ENCODE results near the gene ZNF648. TPM values are rescaled to one million over a fixed set of nuclear protein-coding genes. Genes with fewer than 3 reads are reported as not detected.
"Not testable (repeated sequence)": the region's sequence is repeated elsewhere in the genome, so short reads cannot be mapped to it uniquely, and the experiment has no call there.

The ZNF648 gene, protein sequence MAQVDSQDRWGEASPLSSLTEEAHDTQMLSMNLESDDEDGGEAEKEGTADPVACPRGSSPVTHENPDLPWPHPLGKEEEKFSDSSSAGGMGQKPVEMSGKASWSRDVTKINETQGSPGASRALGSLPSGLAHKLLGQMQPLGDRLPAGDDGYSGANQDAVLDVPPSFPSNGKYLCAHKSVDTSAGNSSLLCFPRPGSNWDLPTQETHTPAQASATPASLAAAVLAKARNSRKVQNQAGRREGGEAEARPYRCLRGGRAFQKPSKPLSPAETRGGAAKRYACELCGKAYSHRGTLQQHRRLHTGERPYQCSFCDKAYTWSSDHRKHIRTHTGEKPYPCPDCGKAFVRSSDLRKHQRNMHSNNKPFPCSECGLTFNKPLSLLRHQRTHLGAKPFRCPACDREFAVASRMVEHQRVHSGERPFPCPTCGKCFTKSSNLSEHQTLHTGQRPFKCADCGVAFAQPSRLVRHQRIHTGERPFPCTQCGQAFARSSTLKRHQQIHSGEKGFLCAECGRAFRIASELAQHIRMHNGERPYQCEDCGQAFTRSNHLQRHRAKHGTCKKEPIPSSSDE
- total RNA-seq: not detected in 2 replicates

DNA sequence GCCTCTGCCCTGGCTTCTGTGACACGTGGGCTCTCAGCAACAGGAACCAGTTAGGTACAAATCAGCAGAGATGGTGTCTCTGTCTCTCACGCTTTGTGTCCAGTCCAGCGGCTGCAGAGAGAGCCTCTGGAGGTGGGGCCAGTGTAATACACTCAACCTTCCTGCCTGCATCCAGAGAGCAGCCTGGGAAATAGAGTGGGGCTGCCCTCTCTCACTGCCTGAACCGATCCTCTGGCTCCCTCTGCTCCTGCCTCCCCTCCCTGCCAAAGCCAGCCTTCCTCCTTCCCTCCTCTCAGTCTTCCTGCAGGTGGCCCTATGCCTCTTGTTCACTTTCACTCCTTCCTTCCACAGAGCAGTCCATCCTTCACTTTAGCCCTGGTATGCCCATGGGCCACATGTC, at the start of gene ZNF648:
Gene ZNF648 (minus strand): TSS at position 119 of the 400 bp plus-strand sequence. CDS start 3,702 bp downstream, outside the sequence.
- no peak for DNase-seq

DNA sequence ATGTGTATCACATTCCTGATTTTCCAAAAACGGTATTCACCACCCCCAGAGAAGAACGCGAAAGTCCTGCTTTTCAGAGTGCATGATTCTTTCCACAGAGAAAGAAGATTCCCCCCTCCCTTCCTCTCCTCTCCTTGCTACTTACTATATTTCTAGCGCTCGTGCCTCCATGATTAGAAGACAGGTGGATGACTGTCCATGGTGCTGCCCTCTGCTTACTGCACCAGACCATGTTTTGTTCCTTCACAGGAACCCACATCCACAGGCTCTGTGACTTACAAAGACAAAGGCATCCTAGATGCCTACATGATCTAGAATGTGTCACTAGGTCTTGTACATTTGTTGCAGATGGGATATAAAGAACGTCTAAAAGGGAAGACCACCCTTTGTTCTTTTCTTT, 49.1 kb upstream of the ZNF648 start:
- DNase-seq: no peak

DNA sequence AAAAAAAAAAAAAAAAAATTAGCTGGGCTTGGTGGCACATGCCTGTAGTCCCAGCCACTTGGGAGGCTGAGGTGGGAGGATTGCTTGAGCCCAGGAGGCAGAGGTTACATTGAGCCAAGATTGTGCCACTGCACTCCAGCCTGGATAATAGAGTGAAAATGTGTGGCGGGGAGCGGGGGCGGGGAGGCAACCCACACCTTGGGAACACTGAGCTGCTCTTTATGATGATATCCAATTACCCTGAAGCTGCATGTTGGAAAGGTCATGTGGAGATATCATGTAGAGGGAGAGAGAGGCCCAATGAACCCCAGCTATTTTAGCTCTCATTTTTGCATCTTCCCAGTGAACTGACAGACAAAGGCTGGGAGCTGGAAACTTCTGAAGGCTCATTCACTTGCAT, 48.3 kb upstream of the ZNF648 start:
- no peak for DNase-seq

DNA sequence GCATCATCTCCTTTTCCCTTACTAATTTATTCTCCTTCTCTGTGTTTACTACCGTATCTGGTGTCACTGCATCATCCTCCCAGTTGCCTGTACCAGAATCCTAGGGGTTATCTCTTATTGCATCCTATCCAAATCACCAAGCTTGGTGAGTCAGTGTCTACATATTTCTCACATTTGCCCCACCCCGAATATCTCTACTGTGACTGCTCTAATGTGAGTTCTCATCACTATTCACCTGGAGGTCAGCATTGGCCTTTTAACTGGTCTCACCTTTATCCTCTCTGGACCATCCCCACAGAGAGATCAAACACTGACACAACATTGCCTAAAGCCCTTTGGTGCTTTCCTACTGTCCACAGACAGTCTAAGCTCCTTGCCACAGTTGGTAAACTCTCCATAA, 45.7 kb upstream of the ZNF648 start:
- no peak for DNase-seq

DNA sequence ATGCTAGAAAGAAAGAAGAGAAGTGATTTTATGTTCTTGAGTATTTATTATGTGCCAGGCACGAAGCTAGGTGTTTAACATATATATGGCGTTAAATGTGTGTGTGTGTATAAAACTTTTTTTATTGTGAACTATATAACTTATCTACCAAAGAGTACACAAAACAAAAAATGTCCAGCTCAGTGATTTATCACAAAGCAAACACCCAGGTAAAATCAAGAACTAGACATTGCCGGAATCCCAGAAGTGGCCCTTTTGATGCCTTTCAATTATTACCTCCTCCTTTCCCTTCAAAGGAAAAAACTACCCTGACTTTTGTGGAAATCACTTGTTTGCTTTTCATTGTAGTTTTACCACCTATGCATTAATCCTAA, 40.5 kb upstream of the ZNF648 start:
- no peak for DNase-seq

DNA sequence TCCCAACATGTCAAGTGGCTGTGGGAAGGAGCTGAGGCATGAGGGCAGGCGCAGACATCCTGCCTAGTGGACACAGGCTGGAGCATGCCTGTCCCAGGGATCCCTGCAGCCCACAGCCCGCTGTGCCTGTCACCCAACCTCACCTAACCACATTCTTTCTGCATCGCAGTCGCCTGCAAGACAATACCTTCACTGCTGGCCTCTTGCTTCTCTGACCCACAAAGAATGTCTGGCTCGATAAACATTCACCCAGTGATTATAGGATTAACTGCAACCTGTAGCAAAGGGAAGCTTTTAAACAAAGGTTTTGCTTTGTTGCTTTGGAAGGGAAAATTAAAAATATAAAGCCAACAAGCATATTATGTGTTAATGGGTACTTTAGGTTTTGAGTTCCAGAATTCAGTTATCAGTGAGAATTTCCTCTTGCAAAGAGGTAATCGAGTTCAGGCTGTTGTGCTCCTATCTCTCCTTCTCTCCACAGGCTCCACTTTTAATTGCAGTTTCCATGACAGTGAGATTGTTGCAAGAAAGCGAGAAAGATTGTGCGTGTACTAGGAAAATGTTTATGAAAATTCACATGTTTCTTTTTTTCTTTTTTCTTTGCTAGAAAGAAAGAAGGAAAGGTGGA, 40.0 kb upstream of the ZNF648 start:
- DNase-seq: no peak

DNA sequence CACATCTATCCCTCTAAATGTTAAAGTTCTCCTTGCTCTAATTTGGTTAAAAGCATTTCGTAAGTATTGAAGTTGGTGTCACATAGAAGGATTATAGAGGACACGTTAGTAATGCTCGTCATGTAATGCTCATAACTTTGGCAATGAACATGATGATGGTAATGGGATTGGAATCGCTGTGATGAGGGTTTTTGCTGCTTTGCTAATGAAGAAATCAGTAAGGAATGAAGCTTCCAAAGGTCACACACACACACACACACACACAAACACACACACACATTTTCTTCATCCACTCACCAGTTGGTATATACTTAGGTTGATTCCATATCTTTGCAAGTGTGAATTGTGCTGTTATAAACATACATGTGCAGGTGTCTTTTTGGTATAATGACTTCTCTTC, 36.8 kb upstream of the ZNF648 start:
- no peak for DNase-seq

DNA sequence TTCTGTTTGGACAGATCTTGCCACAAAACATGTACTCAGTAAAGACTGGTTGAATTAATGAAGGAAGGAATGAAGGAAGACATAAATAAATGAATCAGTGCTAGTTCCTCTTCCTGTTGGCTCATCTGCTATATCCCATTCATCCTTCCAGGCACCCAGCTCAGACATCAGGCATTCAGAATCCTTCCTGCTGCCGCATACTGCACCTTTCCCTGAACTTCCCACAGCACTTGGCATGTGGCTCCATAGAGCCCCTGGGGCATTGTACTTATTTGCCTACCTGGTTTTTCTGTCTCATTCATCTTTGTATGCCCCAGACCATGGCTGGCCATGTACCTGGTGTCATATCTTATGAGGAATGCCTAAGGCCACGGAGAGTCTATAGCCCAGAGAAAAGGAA, 34.4 kb upstream of the ZNF648 start:
- DNase-seq: no peak

DNA sequence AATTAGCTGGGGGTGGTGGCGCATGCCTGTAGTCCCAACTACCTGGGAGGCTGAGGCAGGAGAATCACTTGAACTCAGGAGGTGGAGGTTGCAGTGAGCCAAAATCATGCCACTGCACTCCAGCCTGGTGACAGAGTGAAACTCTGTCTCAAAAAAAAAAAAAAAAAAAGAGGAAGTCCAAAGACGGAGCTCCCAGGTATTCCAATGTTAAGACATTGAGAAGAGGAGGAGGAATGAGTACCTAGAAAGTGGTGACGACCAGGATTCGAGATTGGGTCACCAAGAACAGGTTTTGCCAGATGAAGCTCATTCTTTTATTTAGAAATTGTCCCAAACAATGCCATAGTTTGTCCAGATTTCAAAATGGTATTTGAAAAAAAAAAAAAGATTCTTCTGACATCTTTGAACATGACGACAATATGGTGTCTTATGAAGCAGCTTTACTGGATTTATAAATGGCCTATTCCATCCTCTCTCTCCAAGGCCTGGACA, 33.0 kb upstream of the ZNF648 start:
- not testable (repeated sequence) for DNase-seq

DNA sequence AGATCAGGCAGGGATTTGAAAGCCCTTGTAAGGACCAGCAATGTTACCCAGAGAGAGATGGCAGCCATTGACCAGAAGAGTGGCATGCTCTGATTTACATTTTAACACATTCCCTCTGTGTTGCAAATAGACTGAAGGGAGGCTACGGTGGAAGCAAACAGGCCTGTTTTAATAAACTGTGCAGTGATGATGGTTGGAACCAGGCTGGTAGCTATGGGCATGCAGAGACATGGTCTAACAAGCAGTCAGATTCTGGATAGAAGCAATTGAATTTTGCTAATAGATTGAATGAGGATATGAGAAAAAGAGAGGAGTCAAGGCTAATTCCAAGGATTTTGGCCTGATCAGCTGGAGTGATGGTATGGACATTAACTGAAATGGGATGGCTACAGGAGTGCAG, 32.3 kb upstream of the ZNF648 start:
- no peak for DNase-seq

DNA sequence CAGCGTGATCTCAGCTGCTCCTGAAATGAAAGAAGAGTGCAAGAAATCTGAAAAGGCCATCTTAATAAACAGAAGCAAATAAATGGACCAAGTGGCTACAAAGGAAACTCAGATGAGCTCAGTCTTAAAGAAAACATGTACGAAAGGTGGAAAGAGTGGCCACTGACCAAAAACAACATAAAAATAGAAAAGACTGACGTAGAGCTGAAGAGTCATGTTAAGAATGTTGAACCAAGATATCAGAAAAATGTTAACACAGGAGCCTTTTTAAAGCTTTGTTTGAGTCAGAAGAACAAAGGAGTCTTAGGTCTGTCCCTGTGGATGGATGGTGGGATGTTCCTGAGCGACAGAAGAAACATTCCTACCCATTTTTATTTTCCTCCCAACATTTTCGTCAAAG, 30.8 kb upstream of the ZNF648 start:
- DNase-seq: no peak

DNA sequence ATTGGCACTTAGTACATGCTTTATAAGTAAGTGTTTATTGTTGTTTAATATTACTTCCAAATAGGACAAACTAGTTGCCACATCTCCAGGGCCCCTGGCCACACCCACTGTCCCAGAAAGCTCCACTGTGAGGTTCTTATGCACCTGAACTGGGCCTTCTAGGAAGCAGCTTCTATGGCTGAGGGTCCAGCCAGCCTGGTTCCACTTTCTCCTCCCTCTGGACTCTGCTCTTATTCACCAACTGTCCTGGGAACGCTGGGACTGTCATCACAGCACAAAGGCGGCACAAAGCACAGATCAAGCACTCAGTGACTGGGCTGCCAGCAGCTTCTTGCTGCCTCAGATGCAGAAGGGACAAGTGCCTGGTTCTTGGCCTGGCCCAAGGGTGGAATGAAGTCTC, 29.6 kb upstream of the ZNF648 start:
- no peak for DNase-seq

DNA sequence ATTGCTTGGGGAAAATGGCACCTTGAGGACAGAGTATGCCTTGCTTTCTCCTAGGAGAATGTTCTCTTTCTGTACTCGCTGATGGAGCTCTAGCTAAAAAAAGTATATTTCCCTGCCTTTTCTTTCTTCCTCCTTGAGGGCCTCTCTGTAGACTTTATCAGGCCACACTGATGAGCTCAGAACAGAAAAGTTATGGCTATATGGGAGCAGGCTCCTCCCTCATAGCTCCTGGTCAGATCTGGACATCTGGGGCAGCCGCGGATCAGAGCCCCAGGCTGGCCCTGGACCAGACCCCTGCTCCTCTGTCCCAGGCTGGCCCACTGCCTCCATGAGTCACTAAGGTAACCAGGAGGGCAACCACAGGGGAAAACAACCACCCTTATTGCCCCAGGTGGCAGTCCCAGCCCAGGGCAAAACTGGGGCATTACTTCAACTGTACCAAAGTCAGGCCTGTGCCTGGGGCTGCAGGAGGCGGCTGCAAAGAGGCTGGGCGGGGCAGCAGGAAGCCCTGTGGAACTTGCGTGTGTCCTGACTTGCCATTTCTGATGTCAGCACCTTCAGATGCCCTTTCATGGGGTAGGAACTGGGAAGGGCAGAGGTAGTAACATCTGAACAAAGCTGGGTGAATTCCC, 26.3 kb upstream of the ZNF648 start:
- DNase-seq: no peak

DNA sequence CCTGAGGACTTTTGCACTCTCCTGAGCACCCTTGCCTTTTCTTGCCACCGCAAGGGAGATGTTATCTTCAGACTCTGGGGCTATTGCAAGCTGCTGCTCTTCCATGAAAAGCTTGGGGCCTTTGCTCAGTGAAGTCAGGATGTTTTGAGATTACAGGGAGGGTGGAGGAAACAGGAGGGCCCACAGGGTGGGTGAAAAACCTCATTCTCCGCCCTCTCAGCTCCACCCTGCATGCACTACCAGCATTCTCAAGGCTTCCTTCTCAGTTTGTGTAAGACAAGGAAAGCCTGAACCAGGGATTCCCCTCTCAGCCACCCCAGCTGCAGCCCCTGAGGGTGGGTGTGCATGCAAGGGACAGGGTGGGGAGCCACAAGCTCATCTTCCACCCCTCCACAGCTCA, 25.8 kb upstream of the ZNF648 start:
- DNase-seq: no peak

DNA sequence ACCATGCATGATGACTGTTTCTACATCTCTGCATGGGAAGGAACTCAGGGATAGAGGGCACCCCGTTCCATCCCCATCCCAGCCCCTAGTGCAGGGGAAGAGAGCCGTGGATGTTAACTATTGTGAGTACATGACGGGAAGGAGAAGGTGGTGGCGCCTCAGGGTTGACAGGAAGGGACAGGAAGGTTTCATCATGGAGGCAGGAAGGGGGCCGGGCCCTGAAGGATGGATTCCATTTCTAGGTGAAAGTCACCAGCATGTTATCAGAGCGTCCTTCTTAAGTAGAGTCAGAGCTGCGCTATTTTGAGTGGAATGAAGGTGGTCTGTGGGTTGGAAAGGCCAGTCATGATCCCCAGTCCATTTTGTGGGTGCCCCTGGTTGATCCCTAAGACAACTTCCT, 25.1 kb upstream of the ZNF648 start:
- no peak for DNase-seq

DNA sequence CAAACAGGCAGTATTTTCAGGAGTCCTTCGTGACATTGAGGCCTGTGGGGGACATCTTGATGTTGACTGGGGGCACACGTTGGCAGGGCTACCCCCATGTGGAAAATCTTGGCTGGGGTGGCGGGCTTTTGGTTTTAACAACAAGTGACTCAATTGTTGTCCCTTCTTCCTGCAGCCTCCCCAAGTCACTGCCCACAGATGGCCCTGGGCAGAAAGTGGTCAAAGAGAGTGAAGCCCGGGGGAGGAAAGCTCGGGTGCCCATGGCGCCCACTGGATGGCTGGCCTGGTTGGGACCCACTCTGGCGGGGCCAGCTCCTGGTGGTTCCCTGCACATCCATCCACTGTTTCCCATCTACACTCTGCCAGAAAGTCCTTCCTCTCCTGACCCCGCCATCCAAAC, 24.6 kb upstream of the ZNF648 start:
- no peak for DNase-seq

DNA sequence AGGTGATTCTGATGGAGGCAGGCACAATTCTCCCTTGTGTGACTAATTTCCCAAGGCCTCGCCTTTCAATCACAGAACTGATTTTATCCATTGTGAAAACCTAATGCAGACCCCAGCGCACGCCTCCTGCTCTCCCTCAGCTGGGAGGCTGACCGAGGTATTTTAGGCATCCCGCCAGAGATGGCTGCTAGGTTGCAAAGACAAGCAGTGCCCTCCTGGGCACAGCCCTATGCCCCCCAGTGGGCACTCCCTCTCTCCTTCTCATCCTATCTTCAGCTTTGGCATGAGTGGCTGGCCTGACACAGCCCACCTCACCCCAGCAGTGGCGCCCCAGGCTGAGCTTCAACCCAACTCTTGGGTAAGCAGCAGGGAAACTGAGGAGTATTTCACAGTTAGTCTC, 24.2 kb upstream of the ZNF648 start:
- DNase-seq: no peak

DNA sequence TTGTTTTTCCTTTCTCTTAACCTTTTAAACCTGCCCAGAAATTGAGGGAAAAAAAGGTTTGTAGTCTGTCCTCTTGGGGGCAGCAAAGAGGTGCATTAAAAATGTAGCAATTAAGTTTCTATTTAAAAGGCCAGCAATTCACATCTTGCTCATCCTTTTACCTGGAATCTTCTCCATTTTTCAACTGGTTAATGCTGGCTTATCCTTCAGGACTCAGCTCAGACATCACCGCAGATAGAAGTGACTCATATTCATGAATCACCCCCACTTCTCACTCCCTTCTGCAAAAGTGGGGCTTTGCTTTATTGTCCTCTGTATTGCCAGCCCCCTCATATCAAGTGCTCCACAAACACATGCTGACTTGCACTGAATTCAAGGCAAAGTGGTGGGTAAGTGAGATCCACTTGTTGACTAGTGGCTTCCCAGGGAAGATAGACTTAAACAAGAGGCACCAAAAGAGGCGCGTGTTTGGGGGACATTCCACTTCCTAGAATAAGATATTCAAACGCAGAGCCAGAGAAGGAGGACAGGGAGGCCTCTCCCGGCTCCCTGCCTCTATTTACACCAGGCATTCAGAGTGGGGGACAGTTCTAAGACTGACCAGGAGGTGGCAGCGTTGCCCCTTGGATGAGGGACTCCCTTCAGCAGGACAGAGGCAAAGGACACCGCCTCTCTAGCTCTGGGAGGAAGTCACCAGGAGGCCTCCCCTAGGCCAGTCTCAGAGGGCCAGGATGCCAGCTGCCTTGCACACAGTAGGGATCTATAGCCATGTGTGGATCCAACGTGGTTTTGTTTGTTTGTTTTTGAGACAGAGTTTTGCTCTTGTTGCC, 23.2 kb upstream of the ZNF648 start:
- DNase-seq: peak; percentile 79

DNA sequence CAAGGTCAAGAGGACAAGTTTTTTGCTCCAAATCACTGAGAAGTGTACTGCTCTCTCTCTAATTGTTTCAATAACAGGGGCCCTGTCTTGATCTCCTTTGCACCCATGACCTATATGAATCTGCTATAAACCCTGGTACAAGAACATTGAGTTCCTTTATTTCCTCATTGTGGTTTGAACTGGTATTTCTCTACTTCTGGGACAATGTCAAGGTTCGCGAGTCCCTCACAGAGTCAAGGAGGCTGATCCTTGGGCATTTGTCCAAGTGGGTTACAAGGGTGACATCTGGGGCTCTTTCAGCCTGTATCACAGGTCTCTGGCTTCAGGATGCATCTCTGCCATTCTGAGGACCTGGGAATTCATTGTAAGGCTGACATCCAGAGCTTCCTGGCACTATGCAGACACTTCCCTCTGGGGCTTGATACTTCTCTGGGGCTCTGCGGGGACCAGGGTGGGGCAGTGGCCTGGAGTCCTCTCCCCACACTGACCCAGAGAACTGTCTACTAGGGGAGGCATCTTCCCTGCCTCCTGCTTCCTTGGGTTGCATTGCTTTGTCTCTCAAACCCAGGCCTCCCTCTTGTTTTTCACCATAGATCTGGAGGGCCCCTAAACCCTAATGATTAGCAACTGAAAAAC, 22.5 kb upstream of the ZNF648 start:
- no peak for DNase-seq

DNA sequence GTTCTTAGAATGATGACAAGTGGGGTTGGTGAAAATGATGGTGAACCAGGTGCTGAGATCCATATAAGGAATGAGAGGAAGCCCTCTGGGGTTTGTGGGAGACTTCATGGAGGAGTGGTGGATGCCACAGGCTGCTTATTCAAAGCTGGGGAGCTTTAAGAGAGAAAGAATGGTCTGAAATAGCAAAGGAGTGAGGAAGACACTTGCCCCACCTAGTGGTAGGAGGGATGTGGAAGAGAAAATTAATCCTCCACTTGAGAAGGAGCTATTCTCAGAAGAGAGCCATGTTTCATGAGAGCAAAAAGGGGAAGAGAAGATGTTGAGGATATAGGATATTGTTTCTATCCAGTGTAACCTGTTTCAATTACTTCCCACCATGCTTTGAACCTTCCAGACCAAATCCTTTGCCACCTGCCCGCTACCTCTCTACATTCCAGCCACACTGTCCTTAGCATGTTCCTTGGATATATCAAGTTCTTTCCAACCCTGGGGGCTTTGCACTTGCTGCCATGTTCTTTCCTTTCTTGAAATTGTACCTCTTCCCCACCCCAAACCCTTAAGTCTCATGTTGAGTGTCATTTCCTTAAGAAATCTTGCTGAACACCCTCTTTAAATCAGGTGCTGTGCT, 19.6 kb upstream of the ZNF648 start:
- DNase-seq: peak; percentile 58

DNA sequence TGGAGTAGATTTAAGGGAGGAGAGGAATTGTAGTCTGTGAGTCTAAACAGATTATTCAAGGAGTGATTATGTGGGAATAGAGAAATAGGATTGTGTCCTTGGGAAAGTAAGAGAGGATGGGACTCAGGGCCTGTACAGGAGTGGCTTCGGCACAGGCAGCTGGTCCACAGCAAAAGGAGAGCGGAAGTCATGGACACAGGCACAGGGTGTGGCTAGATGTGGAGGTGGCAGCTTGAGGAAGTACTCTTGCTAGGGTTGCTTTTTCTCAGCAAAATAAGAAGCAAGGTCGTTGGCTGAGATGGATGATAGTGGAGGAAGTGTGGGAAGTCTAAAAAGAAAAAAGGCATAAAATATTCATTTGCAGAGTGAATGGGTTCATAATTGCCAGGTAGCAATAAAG, 18.5 kb upstream of the ZNF648 start:
- DNase-seq: no peak

DNA sequence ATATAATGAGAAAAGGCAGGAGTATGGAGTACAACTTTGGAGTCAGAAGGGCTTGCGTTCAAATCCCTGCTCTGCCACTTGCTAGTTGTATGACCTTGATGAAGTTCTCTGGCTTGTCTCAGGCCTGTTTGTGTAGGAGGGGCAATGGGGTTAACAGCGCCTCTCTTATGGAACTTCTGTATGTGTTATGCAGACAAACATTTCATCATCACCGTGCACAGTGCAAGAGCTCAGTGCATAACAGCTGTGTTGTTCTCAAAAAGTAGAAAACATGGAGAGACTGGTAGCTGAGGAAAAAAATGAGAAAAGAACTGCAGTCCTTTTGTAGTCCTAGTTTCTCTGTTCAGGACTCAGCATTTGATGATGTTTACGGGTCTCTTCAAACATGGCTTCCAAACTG, 10.4 kb upstream of the ZNF648 start:
- no peak for DNase-seq

Measured in dermis blood vessel endothelial cell (primary cell).